ENCODE data around the gene AGFG2. TPM values are rescaled to one million over a fixed set of nuclear protein-coding genes. Genes with fewer than 3 reads are reported as not detected.

AGFG2 gene
- polyA plus RNA-seq, 2 of the 4 experiments (the other 2 are of a cell fraction): 16.0 to 31.8 TPM

- no peak for TF ChIP-seq KDM5A (IDR thresholded peaks at IDR 0.05)
- TF ChIP-seq RNF2 (IDR thresholded peaks at IDR 0.05; ENCODE audit: borderline replicate concordance, low read depth): no peak
- no peak for TF ChIP-seq MAZ (IDR thresholded peaks at IDR 0.05; ENCODE audit: borderline replicate concordance, low read depth, low read length)
- no peak for TF ChIP-seq POLR2A (IDR thresholded peaks at IDR 0.05; ENCODE audit: low read length)
- TF ChIP-seq ESRRA (IDR thresholded peaks at IDR 0.05; ENCODE audit: borderline replicate concordance, low read length): no peak
- TF ChIP-seq E2F6 (IDR thresholded peaks at IDR 0.05; ENCODE audit: borderline replicate concordance, low read depth): no peak
- no peak for TF ChIP-seq HOXB5 (CRISPR knock-in tag; IDR thresholded peaks at IDR 0.05)
Observed at GRCh38 chr7:100559127-100559526, 20.1 kb downstream of the AGFG2 start (continued).

GRCh38 chr7:100561491-100562194, 22.6 kb downstream of the AGFG2 start:
- Histone ChIP-seq H3K4me3 (no peak overlapping the region), H3K27ac (no peak overlapping the region), H3K4me1 (no peaks in the 10 kb centered on the region), H3K9me3 (no peaks in the 10 kb centered on the region), H3K4me2 (no peak overlapping the region)
- TF ChIP-seq CEBPB (IDR thresholded peaks at IDR 0.05) (no peak), EHF (CRISPR knock-in tag; IDR thresholded peaks at IDR 0.05) (no peak), CTCF (IDR thresholded peaks at IDR 0.05) (no peak), POLR2A (IDR thresholded peaks at IDR 0.05; ENCODE audit: low read length) (no peak), E2F6 (IDR thresholded peaks at IDR 0.05; ENCODE audit: borderline replicate concordance, low read depth) (no peak), HEYL (CRISPR knock-in tag; IDR thresholded peaks at IDR 0.05) (no peak)
- DNase-seq (ENCODE audit: low read depth in 1 of 2, low spot score in 1 of 2) (no peak), FAIRE-seq (no peak), ATAC-seq (no peak)
- ChIA-PET CTCF (interaction anchor here (0.5 to 14.3 kb wide), 11 partner anchors 15 to 291 kb away, joined by 3 to 316 read pairs (median 27); partner anchors contain the start of genes AGFG2, FBXO24, LRCH4 and SLC12A9), POLR2A (no interaction called here)
- 96% methylated on average over 12 of the region's 12 CpGs for WGBS (ENCODE audit: missing lambda C conversion rate)

GRCh38 chr7:100562195-100563099, 23.4 kb downstream of the AGFG2 start:
- DNase-seq (ENCODE audit: low read depth in 1 of 2, low spot score in 1 of 2): no peak
- ChIA-PET CTCF (interaction anchor here (0.6 to 14.3 kb wide), 15 partner anchors 11 to 290 kb away, joined by 3 to 316 read pairs (median 15); partner anchors contain the start of genes AGFG2, FBXO24, LRCH4 and SAP25), POLR2A (no interaction called here)
- WGBS (ENCODE audit: missing lambda C conversion rate): 85% methylated on average over 25 of the region's 26 CpGs
- Histone ChIP-seq H3K27ac (no peak overlapping the region), H3K4me2 (no peak overlapping the region), H3K9me3 (no peaks in the 10 kb centered on the region), H3K4me1 (no peaks in the 10 kb centered on the region), H3K4me3 (no peak overlapping the region)
- FAIRE-seq: no peak
- ATAC-seq: no peak
- TF ChIP-seq JUNB (IDR thresholded peaks at IDR 0.05): no peak
- no peak for TF ChIP-seq HDAC2 (IDR thresholded peaks at IDR 0.05)

- Histone ChIP-seq H3K9me3 (no peaks in the 10 kb centered on the region), H3K4me3 (no peak overlapping the region), H3K4me1 (peaks cover 4% of the 10 kb centered on the region; the same call in 2 of the 3 replicates), H3K27ac (no peak overlapping the region), H3K4me2 (no peak overlapping the region)
- 77% methylated on average over 8 of the region's 8 CpGs for WGBS (ENCODE audit: missing lambda C conversion rate)
- DNase-seq (ENCODE audit: low read depth in 1 of 2, low spot score in 1 of 2) (no peak), FAIRE-seq (no peak), ATAC-seq (no peak)
- POLR2A ChIA-PET: no interaction called here
- TF ChIP-seq HOXB13 (CRISPR knock-in tag; IDR thresholded peaks at IDR 0.05; ENCODE audit: low read depth) (no peak), HOXB5 (CRISPR knock-in tag; IDR thresholded peaks at IDR 0.05) (no peak), REST (IDR thresholded peaks at IDR 0.05) (no peak), CBX2 (IDR thresholded peaks at IDR 0.05; ENCODE audit: borderline replicate concordance, low read depth) (no peak), EP300 (IDR thresholded peaks at IDR 0.05) (no peak), KDM5A (IDR thresholded peaks at IDR 0.05) (no peak), RNF2 (IDR thresholded peaks at IDR 0.05; ENCODE audit: borderline replicate concordance, low read depth) (no peak)
- CTCF ChIA-PET: interaction anchor here (0.6 to 14.3 kb wide), 22 partner anchors 11 to 114 kb away, joined by 3 to 316 read pairs (median 5); partner anchors contain the start of genes AGFG2, FBXO24, GNB2 and LRCH4
Observed at GRCh38 chr7:100563100-100563564, 24.1 kb downstream of the AGFG2 start.
